Caki2 (cell line): Measurements from ENCODE around the gene PNMT. TPM values are rescaled to one million over a fixed set of nuclear protein-coding genes. Genes with fewer than 3 reads are reported as not detected.

Source experiments
- DNase-seq: peaks from one replicate; pipeline ENCODE4 v3.0.0-alpha.2; 2015; ENCODE audit warnings: low read depth
- in situ Hi-C: cut with HindIII; loops from 2 replicates; pipeline ENCODE4 v1.10.0; 2016; ENCODE audit warnings: low sequenced_read_pairs, low pct_unique_long_range_greater_than_20kb, mixed read lengths
- total RNA-seq: library from RNA; depleted of rRNA; stranded (reverse); fragments of >200 nt; shearing (Covaris generic); gene quantifications from 2 replicates; pipeline ENCODE4 v1.2.3, GENCODE V29; 2014; ENCODE audit warnings: low replicate concordance

PNMT gene
- total RNA-seq, 1 experiment from 2014 or later, result not detected

DNA sequence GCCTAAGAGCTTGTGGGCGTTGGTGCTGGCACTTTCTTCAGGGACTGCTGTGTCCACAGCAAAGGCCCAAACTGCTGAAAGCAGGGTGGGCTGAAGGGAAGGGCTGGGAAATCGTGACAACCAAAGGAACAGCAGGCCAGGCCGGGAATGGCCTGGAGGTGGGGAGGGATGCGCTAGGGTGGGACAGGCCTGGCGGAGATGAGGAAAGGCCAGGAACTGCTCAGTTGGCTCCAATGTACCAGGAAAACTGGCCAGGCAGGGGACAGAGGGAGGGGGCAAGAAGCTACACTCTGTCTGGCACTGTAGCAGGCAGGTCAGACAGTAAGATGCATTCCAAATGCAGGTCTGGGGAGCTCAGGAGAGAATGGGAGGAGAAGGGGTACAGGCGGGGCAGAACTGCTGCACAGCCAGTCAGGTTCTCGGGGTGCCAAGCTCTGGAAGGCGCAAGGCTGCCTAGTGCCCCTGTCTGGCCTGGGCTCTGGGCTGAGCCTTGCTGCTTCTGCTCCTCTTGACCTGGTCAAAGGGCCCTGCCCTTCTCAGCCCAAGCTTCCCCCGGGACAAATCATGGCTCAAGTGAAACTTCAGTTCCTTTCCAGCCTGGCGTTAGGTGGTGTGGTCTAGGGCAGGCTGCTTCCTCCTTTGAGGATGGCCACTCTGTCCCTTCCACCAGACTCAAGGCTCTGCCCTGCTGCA is 7.3 kb downstream of the PNMT start:
- no peak for DNase-seq
- in situ Hi-C loops, result loop anchor here (25.0 kb wide), 1 partner anchor 138 kb away; no protein-coding TSS in a partner anchor

DNA sequence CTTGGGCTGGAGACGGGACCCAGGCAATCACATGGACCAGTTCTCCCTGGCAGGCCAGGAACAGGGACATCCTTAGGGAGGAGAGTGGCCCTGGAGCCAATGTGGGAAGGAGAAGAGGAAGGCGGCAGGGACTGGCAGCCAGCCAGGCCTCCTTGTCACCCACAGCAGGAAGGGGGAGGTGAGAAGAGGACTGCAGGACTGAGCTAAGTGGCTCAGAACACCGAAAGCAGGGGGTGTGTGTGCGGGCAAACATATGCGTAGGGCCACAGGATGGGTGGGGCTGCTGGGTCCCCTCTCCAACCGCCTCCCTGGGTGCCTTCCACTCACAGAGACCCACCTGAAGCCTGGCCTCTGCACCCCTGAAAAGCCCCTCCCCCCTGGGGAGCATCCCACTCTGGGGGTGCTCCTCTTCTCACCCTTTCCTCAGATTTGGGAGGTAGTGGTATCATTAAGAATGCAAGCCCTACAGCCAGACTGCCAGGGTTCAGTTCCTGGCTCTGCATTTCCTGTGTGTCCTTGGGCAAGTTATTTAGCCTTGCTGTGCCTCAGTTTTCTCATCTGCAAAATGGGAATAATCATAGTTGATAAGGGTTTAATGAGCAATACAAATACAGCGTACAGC is 8.1 kb downstream of the PNMT start:
- DNase-seq, result peak; percentile 58
- in situ Hi-C loops, result loop anchor here (25.0 kb wide), 1 partner anchor 139 kb away; no protein-coding TSS in a partner anchor

DNA sequence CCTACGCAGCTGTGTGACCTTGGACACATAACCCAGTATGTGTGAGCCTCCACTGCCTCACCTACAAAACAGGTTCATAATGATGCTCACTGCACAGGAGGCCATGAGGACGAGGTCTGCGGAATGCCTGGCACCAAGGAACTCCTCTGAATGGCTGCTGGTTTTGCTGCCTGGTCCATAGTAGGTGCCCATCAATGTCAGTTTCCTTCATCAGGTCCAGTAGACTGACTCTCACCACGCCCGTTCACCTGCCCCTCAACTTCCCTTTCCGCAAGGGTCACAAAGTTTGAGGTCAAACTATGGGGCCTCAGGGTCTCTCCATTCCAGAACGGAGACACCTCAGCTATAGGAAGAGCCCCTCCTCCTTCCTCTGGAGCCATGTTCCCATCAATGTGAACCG is 8.8 kb downstream of the PNMT start:
- DNase-seq, result no peak
- in situ Hi-C loops, result loop anchor here (25.0 kb wide), 1 partner anchor 140 kb away; no protein-coding TSS in a partner anchor

DNA sequence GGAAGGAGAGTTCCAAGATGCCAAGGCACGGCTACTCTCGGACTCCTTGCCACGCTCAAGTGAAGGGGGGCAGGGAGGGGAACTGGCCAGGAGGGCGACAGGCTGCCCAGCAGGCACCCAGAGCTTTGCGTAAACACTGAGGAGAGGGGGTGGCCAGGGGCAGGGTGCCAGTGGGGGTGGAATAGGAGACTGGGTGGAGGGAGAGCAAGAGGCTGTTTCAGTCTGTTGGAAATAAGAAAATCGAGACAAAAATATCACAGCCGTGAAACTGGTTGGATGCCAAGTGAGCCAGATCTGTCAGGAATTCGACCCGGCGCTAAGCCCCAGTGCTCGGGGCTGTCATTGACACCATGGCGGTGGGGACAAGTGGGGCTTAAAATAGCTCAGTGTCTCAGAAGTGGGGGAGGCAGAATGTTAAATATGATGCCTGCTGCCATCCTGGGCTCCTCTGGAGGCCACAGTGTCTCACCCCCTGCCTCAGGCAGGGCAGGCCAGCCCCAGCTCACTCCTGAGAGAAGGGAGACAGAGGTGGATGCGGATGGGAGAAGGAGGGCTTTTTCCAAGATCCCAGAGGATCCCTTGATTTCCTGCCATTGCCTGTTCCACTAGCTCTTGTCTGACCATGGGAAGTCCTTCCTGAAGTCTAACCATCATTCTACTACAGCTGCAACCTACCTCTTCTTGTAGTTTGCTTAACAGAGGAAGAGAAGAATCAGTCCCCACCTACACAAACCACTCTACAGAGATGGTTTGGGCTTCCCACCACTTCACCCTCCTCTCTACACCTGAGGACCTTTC is 9.5 kb downstream of the PNMT start:
- DNase-seq, result no peak
- in situ Hi-C loops, result loop anchor here (25.0 kb wide), 1 partner anchor 140 kb away; no protein-coding TSS in a partner anchor

DNA sequence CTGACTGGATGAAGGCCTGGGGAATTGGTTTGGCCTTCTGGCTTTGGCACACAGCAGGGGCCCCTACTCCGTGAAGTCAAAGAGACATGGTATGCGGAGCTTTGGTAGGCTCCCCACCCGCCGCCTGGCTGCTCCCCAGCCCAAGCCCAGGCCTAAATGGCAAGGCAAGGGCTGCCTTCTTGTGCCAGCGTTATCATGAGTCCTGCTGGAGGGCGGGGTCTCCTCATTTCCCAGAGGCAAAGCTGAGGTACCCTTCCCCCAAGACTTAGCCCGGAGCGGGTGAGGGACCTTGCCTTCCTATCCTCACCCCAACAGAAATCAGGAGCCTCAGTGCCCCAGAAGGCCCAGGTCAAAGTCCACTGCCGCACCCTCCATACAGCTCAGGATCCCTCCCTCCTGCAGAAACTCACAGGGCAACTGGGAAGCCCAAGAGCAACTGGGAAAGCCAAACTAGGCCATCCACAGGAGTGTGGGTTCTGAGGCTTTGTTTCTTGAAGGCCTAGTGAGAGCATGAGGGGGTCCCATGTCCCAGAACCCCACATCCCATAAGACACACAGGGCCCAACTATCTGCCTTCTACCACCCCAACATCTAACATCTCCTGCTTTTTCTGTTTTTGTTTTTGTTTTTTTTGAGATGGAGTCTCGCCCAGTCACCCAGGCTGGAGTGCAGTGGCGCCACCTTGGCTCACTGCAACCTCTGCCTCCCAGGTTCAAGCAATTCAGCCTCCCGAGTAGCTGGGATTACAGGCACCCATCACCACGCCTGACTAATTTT is 10.3 kb downstream of the PNMT start:
- no peak for DNase-seq
- in situ Hi-C loops, result loop anchor here (25.0 kb wide), 1 partner anchor 141 kb away; no protein-coding TSS in a partner anchor

DNA sequence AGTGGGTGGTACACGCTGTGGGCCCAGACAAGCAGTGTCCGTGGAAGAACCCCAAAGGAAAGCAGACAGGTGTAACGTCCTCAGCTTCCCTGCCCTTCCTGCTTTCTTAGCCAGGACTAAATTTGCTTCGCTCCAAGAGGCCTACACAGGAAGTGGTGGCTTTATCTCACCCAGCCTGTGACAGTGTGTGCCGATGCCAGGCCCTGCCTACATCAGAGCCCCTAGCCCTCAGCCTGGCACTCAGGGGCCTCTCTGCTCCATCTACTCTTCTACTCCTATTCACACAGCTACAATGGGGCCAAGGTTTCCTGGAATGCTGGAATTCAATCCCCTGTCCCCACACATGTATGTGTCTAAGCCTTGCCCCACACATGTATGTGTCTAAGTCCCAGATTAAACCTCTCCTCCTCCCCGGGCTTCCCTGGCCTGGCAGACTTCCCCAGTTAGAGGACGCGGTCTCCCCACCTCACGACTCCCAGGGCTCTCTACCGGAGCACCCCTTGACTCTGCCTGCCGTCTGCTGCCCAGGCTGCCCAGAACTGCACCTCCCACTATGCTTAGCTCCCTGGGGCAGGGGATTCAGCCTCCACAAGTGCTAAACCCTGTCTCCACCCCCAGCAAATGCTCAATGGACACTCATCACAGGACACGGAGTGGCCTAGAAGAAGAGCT is 11.4 kb downstream of the PNMT start:
- DNase-seq, result no peak
- in situ Hi-C loops, result loop anchor here (25.0 kb wide), 1 partner anchor 142 kb away; no protein-coding TSS in a partner anchor

DNA sequence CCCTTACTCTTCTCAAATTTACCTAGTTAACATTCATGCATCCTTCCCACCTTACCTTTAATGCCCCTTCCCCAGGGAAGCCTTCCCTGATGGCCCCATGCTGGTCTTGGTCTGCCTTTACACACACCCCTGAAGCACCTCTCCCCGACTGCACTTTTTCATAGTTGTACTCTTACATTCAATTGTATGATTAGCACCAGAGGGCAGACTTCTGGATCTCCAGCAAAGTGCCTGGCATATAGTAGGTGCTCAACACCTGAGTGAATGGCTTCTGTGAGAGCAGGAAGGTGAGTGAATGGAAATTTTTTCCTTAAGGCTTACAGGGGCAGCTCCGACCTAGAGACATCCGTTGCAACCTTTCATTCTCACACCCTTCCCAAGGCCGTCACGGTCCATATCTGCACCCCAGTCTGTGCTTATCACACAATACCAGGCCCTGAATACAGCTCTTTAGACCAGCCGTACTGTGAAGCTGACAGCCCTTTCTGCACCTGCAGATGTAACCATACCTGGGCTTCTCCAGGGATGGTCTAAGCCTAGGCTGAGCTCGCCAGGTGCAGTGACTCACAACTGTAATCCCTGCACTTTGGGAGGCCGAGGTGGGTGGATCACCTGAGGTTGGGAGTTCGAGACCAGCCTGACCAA is 15.2 kb downstream of the PNMT start:
- no peak for DNase-seq
- in situ Hi-C loops, result loop anchor here (25.0 kb wide), 1 partner anchor 146 kb away; no protein-coding TSS in a partner anchor

DNA sequence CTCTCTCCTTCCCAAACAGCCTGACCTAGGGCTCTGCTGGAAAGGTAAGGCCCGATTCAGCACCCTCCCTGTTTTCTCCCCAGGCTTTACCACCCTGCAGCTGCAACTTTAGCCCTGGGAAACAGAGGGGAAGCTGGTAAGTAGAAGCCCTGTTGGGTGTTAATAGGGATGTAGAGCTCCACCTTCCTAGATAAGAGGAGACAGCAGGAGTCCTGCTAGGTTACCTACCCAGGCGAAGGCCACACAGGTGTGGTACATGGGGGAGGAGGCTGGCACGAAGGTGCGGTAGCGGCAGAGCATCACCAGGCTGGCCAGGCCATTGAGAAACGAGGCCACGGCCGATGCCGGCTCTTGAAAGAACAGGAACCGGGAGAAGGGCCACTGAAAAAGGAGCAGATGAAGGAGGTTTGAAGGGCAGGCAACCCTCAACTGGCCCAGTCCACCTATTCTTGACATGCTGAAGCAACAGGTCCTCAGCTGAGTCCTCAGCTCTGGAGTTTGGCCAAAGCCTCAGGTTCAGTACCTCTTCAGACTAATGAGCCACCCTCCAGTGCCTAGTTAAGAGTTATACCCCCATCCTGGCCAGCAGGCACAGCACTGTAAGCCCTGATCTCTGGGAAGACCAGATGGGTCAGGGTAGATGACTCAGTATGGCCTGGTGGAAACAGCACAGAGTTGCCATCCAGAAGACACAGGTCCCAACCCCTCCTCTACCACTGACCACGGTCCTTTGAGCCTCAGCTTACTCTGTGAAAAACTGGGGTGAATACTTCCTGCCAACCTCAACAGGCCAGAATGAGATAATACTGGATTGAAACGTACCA is 16.3 kb downstream of the PNMT start:
- no peak for DNase-seq
- in situ Hi-C loops, result loop anchor here (25.0 kb wide), 1 partner anchor 147 kb away; no protein-coding TSS in a partner anchor

DNA sequence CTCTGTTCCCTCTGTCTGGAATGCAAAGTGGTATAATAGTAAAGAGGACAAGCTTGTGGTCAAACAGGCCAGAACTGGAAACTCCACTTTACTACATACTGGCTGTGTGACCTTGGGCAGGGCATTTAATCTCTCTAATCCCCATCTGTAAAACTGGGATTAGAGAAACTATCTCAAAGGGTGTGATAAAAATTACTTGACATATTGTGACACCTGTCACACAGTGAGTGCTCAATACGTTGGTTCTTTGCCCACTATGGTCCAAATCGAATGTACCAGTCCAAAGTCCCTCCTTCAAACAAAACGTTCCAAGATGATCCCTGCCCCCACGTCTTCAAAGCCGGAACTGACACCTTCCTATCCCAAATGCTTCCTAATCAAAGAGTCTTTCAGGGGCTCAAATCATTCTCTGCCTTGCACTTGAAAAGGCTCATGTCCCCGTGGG is 18.9 kb downstream of the PNMT start:
- DNase-seq, result no peak
- in situ Hi-C loops, result loop anchor here (25.0 kb wide), 1 partner anchor 150 kb away; no protein-coding TSS in a partner anchor

DNA sequence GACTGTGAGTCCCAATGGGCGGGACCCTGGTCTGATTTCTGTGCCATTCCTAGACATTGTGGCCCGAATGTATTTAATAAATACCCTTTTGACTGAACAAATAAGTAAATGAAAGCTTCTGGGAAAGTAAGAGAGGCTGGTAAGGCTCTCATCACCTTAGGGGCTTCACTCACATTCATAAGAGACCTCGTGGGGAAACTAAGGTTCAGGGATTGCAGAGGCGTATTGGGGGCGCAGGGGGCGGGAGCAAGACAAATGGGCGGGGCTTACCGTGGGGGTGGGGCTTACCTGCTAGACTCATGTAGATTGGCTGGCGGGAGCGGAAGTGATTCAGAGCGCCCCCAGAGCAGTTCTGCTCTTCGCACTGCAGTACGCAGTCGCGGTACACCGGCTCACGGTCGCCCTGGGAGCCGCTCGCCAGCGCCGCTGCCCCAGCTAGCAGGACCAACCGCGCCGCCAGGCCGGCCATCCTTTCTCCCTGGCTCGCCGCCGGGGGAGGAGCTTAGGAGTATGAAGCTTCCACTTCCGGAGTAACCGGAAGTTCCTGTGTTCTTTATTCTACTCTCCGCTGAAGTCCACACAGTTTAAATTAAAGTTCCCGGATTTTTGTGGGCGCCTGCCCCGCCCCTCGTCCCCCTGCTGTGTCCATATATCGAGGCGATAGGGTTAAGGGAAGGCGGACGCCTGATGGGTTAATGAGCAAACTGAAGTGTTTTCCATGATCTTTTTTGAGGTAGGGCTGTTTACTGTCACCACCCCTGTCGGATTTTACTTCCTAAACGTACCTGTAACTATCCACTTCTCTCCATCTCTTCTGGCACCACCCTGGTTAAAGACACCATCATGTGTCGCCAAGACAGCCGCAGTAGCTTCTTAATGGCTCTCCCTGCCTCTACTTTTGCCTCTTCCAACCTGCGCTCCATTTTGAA is 19.6 kb downstream of the PNMT start, which contains the start of gene PGAP3:
TSS of gene PGAP3 (minus strand) at position 512 of the 929 bp plus-strand sequence. CDS start at position 469, 43 bp downstream.
- in situ Hi-C loops, result loop anchor here (25.0 kb wide), 1 partner anchor 151 kb away; no protein-coding TSS in a partner anchor
- peak; percentile 96 for DNase-seq

DNA sequence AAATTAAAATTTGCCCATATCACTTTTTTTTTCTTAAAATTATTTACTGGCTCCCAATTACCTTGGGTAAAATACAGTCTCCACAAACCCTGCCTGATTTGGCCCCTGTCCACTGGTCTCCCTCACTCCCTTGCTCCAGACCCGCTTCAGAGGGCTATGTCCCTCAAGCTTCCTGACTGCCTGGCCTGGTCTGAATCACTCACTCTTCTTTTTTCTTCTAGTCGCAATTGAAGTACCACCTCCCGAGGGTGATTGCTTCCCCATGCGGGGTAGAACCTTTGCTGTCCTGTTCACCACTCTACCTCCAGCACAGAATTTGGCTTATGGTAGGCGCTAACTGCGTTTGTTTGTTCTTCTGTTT is 20.2 kb downstream of the PNMT start:
- DNase-seq, result no peak
- in situ Hi-C loops, result loop anchor here (25.0 kb wide), 1 partner anchor 151 kb away; no protein-coding TSS in a partner anchor

DNA sequence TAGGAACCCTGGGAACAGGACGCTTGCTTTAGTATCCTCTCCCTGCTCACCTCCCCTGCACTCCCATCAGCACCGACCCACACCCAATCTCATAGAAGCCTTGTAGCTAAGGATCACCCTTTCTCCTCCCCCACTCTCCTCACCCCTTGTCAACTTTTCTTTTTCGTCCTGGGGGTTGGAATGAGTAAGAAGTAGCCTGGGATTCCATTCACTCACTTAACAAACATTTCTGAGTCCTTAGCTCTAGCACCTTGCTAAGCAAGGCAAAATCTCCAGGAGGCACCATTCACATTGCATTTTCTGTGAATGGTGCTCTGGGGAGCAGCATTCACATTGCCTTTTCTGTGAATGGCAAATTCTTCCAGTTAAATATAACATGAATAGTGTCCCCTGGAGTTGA is 20.7 kb downstream of the PNMT start:
- in situ Hi-C loops, result loop anchor here (25.0 kb wide), 1 partner anchor 152 kb away; no protein-coding TSS in a partner anchor
- no peak for DNase-seq

DNA sequence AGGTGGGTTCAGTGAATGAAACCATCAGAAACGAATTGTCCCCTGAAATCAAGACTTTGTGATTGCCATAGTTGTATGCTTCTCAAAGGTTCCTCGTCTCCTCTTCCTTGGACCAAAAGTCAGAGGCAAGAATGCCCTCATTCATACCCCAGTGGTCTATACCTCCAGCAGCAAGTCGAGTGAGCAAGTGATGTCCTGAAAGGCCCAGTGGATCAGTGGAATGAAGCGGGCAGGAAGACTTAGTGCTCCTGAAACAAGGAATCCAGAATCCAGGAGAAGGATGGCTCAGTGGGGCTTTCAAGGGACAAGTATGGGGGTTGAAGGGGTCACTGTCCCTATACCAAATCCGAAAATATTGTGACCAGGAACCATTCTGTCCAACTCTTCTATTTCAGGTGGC is 26.3 kb downstream of the PNMT start:
- DNase-seq, result no peak
- in situ Hi-C loops, result loop anchor here (25.0 kb wide), 1 partner anchor 157 kb away; no protein-coding TSS in a partner anchor

DNA sequence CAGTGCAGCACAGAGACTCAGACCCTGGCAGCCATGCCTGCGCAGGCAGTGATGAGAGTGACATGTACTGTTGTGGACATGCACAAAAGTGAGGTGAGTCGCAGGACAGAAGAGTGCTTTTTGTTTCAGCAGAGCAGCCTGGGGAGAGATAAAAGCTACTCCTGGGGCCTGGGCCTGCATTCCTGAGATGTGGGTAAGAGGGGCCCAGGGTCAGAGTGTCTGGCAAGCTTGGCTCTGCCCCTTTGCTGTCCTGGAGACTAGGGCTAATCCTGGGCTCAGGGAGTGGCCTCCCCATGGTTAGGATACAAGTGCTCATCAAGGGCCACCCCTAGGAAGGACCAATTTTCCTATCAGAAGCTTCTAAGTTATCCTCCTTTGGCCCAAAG is 26.8 kb downstream of the PNMT start:
- DNase-seq, result no peak
- in situ Hi-C loops, result loop anchor here (25.0 kb wide), 1 partner anchor 158 kb away; no protein-coding TSS in a partner anchor

DNA sequence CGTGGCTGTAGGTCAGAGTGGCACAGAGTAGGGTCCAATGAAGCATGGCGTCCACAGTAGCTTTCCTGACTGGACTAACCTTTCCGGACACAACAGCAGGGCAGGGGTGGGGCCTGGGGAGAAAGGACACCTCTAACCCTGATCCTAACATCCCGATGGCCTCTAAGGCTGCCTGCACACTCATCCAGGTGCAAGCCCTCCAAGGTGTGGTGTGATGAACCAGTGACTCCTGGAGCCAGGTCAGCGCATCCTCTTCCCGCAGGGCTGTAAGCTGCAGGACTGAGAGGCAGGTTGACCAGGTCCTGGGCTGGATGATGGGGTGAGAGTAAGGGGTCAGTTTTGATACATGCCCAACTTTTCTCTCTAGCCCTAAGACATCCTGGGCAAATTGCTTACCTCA is 28.5 kb downstream of the PNMT start:
- in situ Hi-C loops, result loop anchor here (25.0 kb wide), 1 partner anchor 159 kb away; no protein-coding TSS in a partner anchor
- no peak for DNase-seq
